K562 (cell line): ENCODE measurements around the gene AKT1S1.

ENCODE experiments used
- FOSL1 ChIP-seq: fragments of 200-800 bp; sonication (Bioruptor generic); conservative IDR thresholded peaks from 2 replicates; pipeline ENCODE4 v1.6.1; 2016; ENCODE audit warnings: missing genetic modification characterization, missing compliant biosample characterization
- GATAD2B ChIP-seq: fragments of 450-650 bp; IDR thresholded peaks from 2 replicates; pipeline ENCODE4 v1.6.1; 2017; ENCODE audit warnings: mild to moderate bottlenecking, borderline replicate concordance
- HDGF ChIP-seq: fragments of 450-650 bp; IDR thresholded peaks from 2 replicates; pipeline ENCODE4 v1.6.1; 2016
- POLR2AphosphoS2 ChIP-seq: IDR thresholded peaks from 2 replicates; pipeline ENCODE4 v1.6.1; 2012; ENCODE audit warnings: low read length, improper control_type of control experiment
- RFX5 ChIP-seq: IDR thresholded peaks from 2 replicates; pipeline ENCODE4 v1.6.1; 2011; ENCODE audit warnings: low read depth, mild to moderate bottlenecking, improper control_type of control experiment, low read length
- RNF219 ChIP-seq: fragments of 250-450 bp; sonication (Bioruptor Pico); IDR thresholded peaks from 2 replicates; pipeline ENCODE4 v1.5.0; 2022; ENCODE audit warnings: mild to moderate bottlenecking
- SMAD1 ChIP-seq: fragments of 150-350 bp; IDR thresholded peaks from 2 replicates; pipeline ENCODE4 v1.6.1; 2014; ENCODE audit warnings: low read length, low read depth; ENCODE audit not compliant: partially characterized antibody
- TARDBP ChIP-seq: fragments of 450-650 bp; IDR thresholded peaks from 2 replicates; pipeline ENCODE4 v1.6.1; 2016
- TCF7 ChIP-seq: sonication (generic); IDR thresholded peaks from 2 replicates; pipeline ENCODE4 v1.6.1; 2016; ENCODE audit warnings: antibody characterized with exemption, borderline replicate concordance
- TEAD2 ChIP-seq: fragments of 450-650 bp; IDR thresholded peaks from 2 replicates; pipeline ENCODE4 v1.6.1; 2016; ENCODE audit warnings: missing genetic modification characterization, control low read depth, missing compliant biosample characterization
- ZBTB7A ChIP-seq: IDR thresholded peaks from 2 replicates; pipeline ENCODE4 v1.6.1; 2011; ENCODE audit warnings: low read depth, mild to moderate bottlenecking, low read length, moderate library complexity, borderline replicate concordance; ENCODE audit not compliant: control insufficient read depth
- ZNF253 ChIP-seq: fragments of 250-450 bp; sonication (Bioruptor Pico); conservative IDR thresholded peaks from 2 replicates; pipeline ENCODE4 v1.6.1; 2021; ENCODE audit warnings: mild to moderate bottlenecking
- ZNF518B ChIP-seq: fragments of 250-450 bp; sonication (Bioruptor Pico); IDR thresholded peaks from 2 replicates; pipeline ENCODE4 v1.5.0; 2021; ENCODE audit warnings: mild to moderate bottlenecking, moderate library complexity

DNA sequence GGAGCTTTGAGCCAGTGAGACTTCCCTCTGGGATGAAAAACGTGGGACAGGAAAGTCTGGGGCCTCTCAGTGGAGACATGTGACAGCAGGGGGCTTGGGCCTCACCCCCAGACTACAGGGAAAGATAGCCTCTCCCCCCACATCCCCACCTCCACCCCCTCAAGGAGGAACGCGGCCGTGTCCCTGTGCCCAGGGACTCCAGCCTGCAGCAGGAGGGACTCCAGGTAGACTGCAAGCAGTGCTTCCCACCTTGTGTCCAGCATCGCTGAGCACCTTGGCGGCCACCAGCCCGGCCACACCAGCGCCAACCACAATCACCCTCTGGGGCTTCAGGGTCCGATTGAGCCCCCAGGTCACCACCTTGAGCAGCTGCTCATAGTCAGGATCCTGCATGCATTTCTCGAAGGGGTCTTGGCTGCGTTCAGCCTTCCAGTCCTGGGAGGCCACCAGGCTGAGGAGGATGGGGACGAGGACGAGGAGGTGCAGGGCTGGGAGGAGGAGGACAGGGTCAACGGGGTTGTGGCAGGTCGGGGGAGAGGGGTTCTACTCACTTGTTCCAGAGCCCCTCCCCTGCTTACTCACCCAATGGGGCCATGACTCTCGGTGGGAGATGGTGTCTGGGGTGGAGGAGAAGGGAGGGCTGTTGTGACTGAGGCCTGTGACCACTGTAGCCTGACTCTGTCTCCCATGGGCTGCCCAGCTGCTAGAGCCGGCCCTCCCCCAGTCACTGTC lies 18.6 kb upstream of the AKT1S1 start:
- TF ChIP-seq TEAD2, result no peak
- no peak for TF ChIP-seq ZBTB7A
- TF ChIP-seq RFX5, result no peak
- no peak for TF ChIP-seq ZNF253 (CRISPR knock-in tag)
- no peak for TF ChIP-seq RNF219 (CRISPR knock-in tag)
- TF ChIP-seq SMAD1, result no peak
- TF ChIP-seq TARDBP, result no peak
- TF ChIP-seq GATAD2B, result no peak
- TF ChIP-seq FOSL1 (tag), result no peak
- no peak for TF ChIP-seq ZNF518B (CRISPR knock-in tag)
- no peak for TF ChIP-seq POLR2AphosphoS2
- TF ChIP-seq TCF7, result no peak
- no peak for TF ChIP-seq HDGF
